ENCODE measurements around the gene INTS7.

The INTS7 gene

DNA sequence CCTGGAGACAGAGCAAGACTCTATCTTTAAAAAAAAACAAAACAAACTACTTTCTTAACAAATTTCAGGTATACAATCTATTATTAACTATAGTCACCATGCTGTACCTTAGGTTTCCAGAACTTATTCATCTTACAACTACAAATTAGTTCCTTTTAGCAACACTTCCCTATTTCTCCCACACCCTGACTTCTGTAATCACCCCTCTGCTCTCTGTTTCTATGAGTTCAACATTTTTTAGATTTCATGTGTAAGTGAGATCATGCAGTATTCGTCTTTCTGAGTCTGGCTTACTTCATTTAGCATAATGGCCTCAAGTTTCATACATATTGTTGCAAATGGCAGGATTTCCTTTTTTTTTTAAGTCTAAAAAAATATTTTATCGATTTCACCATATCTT is 126.9 kb downstream of the INTS7 start:
- DNase-seq (ENCODE audit: low read depth): no peak

DNA sequence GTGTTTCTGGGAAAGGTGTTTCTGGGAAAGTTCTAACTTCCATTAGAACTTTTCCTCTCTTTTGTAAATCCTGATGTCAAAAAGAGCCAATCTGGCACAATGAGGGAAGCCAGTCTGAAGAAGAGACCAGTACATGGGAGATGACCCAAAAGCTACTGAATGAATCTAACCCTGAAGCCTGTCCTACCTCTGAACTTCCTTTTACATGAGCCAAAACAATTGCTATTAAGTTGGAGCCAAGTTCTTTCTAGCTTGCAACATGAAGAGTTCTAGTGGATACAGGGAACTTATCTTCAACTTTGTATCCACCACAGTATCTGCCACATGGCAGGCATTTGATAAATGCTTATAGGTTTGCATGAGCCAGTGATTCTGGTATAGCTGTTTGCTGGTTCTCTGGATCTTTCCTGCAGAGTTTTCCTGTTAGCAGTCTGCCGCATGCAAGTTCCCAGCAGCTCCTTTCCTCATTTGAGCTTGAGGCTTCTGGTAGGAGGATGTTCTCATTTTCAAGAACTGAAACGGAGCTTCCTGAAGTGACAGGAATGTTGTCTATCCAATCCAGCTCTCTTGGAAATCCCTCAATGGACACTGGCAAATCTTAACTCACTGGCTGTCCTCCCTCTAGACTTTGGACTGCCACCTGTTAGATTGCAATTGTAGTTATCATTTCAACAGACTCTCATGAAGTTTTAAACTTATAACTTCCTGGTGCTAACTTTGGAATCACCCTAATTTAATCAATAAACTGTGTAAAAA is 131.7 kb downstream of the INTS7 start:
- DNase-seq (ENCODE audit: low read depth): no peak

DNA sequence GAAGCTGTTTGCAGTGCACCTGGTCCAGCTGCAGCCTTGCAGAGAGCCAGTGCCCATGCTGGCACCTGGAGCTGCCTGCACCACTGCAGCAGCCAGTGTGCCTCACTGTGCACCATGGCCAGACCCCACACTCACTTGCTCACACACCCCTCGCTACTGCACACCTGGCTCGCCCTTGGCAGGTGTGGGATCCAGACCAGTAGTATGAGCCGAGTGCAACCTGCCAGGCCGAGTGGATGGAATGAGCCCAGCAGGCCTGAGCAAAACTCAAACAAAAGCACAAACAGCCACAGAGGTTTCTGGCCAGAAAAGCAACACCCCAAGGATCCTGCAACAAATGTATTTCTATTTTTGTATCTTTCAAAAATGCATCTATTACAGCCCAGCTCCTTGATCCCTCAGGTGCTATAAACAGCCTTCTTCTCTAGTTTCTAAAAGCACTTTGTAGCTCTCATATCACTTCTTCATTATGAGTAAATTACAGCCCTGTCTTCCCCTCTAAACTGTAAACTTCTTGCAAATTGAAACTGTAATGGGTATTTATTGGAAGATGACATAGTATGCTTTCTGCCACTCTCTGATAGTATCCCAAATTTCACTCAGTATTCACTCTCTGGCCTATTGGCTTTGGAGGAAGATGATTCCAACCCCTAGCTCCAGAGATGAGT is 132.6 kb downstream of the INTS7 start:
- DNase-seq (ENCODE audit: low read depth): no peak

DNA sequence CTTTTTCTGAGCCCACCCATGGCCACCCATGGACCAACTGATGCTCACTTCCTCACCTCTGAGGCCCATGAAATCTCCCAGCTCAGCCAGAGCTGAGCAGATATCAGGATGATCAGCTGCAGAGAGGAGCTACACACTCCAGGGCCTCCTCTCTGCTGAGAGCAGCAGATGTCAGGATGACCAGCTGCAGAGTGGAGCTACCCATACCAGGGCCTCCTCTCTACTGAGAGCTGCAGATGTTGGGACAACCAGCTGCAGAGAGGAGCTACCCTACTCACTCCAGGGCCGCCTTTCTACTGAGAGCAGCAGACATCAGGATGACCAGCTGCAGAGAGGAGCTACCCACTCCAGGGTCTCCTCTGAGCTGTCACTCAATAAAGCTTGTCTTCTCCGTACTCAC is 133.4 kb downstream of the INTS7 start:
- no peak for DNase-seq (ENCODE audit: low read depth)

DNA sequence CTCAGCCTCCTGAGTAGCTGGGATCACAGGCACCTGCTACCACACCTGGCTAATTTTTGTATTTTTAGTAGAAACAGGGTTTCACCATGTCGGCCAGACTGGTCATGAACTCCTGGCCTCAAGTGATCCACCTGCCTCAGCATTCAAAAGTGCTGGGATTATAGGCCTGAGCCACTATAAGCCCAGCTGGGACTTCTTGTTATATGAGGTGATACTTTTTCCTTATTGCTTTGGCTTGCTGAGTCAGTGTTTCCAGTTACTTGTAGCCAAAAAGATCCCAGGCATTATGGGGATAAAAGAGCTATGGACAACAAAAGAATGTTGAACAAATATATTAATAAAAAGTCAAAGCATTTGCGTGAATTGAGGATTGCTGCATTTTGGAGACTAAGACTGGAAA is 134.9 kb downstream of the INTS7 start:
- DNase-seq (ENCODE audit: low read depth): no peak

DNA sequence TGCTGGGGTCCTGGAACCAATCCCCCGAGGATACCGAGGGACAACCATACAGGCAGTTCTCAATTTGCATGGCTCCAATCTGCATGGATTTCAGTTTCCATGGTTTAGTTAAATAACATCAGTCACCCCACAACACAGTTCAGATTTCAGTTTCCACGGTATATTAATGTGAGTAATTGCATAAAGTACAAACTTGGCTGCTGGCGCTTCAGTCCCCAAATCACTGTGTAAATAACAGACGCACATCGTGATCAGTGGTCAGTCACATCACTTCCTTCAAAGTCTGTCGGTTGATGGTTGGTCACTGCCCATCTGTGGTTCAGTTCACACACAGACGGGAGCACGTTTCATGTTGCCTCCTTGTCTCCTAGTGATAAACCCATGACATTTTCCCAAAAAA is 138.4 kb downstream of the INTS7 start:
- no peak for DNase-seq (ENCODE audit: low read depth)

DNA sequence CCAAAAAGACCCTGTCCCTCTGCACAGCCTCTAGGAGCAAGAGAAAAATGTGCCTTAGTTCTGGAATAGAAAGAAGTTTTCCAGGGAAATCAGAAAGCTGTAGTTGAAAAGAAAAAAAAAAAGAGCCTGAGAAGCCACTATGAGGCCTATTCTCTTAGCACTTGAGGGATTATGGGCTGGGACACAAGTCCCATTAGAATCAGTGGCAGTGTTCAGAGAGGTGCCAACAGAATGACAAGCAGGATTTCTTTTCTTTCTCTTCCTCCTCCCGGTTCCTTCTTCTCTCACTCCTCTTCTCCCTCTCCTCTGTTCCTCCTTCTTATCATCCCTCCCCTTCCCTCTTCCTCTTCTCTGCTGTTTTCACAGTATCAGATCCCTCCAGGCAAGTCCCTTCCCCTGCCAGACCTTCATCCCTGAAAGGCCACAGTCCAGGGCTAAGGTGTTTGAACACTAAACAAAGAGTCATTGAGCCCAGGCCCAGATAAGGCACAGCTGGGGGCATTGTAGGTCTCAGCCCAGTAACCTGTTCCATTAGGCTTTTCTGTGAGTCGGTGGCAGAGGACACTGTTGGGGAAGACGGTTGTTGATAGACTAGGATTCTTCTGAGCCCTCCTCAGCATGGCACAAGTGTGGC is 140.1 kb downstream of the INTS7 start:
- no peak for DNase-seq (ENCODE audit: low read depth)

DNA sequence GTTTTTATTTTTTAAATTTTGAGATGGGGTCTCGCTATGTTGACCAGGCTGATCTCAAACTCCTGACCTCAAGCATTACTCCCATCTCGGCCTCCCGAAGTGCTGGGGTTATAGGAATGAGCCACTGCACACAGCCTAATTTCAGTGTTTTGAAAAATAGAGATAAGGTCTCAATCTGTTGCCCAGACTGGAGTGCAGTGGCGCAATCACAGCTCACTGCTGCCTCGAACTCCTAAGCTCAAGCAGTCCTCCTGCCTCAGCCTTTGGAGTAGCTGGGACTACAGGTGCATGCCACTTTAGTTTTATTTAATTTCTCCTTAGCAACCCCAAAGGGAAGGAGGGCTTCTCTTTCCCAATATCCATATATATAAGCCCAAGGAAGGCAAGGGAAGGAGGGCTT is 141.0 kb downstream of the INTS7 start:
- DNase-seq (ENCODE audit: low read depth): no peak

DNA sequence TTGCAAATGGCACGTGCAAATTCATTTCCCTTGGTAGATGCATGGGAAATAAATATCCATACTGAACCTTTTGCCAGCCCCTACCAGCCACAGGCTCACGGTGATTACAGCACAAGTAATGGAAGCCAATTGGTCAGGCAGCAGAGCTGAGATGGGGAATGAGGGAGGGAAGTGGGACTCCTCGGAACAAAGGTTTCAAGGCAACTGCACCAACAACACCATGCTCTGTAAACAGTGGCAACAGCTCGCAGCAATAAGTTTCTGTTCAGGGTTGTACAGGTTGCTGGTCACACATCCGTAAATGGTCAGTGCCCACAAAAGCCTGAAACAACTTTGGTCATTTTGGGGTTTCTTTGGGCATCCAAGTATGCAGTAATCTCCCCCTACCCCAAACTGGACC is 142.1 kb downstream of the INTS7 start:
- no peak for DNase-seq (ENCODE audit: low read depth)

DNA sequence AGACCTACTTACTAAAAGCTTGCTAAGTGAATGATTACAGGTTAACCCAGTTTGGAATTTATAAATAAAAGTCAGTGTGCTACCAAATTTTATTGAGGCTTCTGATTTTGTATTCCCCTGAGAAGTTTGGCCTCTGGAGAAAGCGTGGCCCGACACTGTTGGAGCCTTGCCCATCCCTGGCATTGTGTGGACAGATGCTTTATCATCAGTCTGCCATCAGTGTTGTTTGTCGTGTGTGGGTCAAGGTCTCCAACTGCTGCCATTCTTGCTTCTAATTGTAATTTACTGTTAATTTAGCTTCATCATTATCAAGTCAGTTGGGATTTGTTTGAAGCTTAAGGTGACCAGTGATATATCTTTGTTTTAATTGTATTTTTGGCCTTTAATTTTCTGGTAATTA is 142.8 kb downstream of the INTS7 start:
- DNase-seq (ENCODE audit: low read depth): no peak

DNA sequence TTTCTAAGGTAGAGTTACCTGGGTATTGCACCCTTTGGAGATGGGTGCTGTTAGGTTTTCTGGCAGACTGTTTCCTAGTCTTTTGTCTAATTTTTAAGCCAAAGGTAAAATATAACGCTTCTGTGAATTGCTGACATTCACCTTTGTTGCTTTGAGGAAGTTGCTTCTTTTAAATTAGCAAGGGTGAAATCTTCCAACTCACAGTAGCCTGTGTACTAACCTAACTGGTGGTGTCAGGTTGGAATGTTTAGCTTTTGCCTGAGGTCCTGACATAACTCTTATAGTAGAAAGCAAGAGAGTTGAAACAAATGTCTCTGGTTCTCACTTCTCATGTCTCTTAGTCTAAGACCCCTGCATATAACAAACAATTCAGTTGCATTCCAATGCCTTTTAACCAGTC is 143.6 kb downstream of the INTS7 start:
- DNase-seq (ENCODE audit: low read depth): no peak
